Sigmoid colon (tissue), 7 donors: ENCODE measurements around the gene KCNH3. TPM values are rescaled to one million over a fixed set of nuclear protein-coding genes. Genes with fewer than 3 reads are reported as not detected.
"Not testable (repeated sequence)": the region's sequence is repeated elsewhere in the genome, so short reads cannot be mapped to it uniquely, and the experiment has no call there.

ENCODE experiments used
- DNase-seq: peaks from one replicate; pipeline ENCODE4 v3.0.0-alpha.2; 2019
- H3K27ac ChIP-seq, 4 donors: fragments of 200-600 bp; sonication (generic); one replicate each; pipeline ENCODE4 v1.5.1; 2016 to 2019; ENCODE audit warnings: mild to moderate bottlenecking in 1 of 4
- H3K27me3 ChIP-seq, 3 donors: fragments of 200-600 bp; sonication (generic); one replicate each; pipeline ENCODE4 v1.5.1; 2019; ENCODE audit warnings: mild to moderate bottlenecking in 1 of 3
- H3K36me3 ChIP-seq, 4 donors: fragments of 200-600 bp; sonication (generic); one replicate each; pipeline ENCODE4 v1.5.1; 2016 to 2019
- H3K4me1 ChIP-seq, 4 donors: fragments of 200-600 bp; sonication (generic); one replicate each; pipeline ENCODE4 v1.5.1; 2017 to 2019
- H3K4me3 ChIP-seq, 4 donors: fragments of 200-600 bp; sonication (generic); one replicate each; pipeline ENCODE4 v1.5.1; 2017 to 2019; ENCODE audit warnings: mild to moderate bottlenecking in 2 of 4, moderate library complexity in 1 of 4
- H3K9me3 ChIP-seq, 4 donors: fragments of 200-600 bp in 3 of 4; sonication (generic) in 3 of 4; one replicate each; pipeline versions ENCODE4 v1.5.1 to v1.6.1; 2013 to 2019
- POLR2A ChIP-seq, 2 donors: fragments of 450-650 bp; IDR thresholded peaks; one replicate each; pipeline ENCODE4 v1.6.1; 2016; ENCODE audit warnings: antibody characterized with exemption in 2 of 2, mild to moderate bottlenecking in 2 of 2, moderate library complexity in 2 of 2
- POLR2AphosphoS5 ChIP-seq, 4 donors: sonication (generic); formaldehyde crosslinking; IDR thresholded peaks; one replicate each; pipeline ENCODE4 v1.6.1; 2017; ENCODE audit warnings: antibody characterized with exemption in 4 of 4
- WGBS, 2 donors: extraction: QIAGEN DNeasy Blood & Tissue Kit; methylation state at CpG; one replicate each; pipeline ENCODE4 v1.1.7; 2013; 5-methylcytosine and 5-hydroxymethylcytosine counted together
- intact Hi-C: fragments of 100-400 bp; cut with DNase I; formaldehyde crosslinking; loops from one replicate; pipeline ENCODE4 v1.15.1; 2023
- polyA plus RNA-seq, 3 donors: library from polyadenylated mRNA; stranded (reverse); fragments of 200-250 nt; gene quantifications; one replicate each; pipeline ENCODE4 v1.2.3, GENCODE V29; 2013
- small RNA-seq, 3 donors: library from RNA; depleted of rRNA; stranded (forward); fragments of <200 nt; gene quantifications; one replicate each; pipeline ENCODE3, GENCODE V24; 2016
- total RNA-seq, 4 donors: library from RNA; depleted of rRNA; stranded (reverse); fragments of >200 nt; gene quantifications; one replicate each; pipeline ENCODE4 v1.1.0, GENCODE V29; 2016
- TF ChIP-seq, protein P1 (sequence below), 4 experiments: fragments of 450-650 bp in 3 of 4; fragments of 200-600 bp in 1 of 4; IDR thresholded peaks; one replicate each; pipeline ENCODE4 v1.5.1; 2016 to 2019; ENCODE audit warnings: antibody characterized with exemption in 4 of 4, mild to moderate bottlenecking in 3 of 4, moderate library complexity in 2 of 4
- donor health status: healthy with polysubstance abuse.
- donor health status: Bipolar disorder and iron deficiency.
- donor health status: healthy.

KCNH3 gene
- total and polyA plus RNA-seq, 7 donors = 0.14 to 0.83 (median 0.36) TPM; not detected in 4

DNA sequence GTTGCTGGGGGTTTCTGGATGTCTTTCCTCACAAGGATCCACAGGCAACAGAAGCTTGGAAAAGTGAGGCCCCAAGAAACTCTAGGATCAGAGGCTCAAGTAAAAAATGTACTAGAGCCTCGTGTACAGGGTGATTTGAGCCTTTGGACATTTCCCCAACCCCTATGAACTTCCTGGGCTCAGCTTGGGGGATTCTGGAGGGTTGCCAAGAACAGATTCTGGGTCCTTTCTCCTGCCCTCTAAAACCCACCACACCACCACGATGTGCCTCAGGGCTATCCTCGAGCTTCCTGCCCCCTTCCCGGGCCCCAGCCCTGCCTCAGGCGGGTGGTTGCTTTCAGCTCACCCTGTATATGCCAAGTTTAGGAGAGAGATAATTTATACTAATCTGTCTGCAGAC lies 66.0 kb downstream of the KCNH3 start:
- Histone ChIP-seq H3K4me3 (no peak overlapping the region), H3K36me3 (no peaks in the 10 kb centered on the region), H3K4me1 (no peaks in the 10 kb centered on the region), H3K27me3 (no peaks in the 10 kb centered on the region), H3K9me3 (no peaks in the 10 kb centered on the region), H3K27ac (no peak overlapping the region)
- DNase-seq = no peak
- TF ChIP-seq POLR2A (IDR thresholded peaks at IDR 0.05) = no peak
- TF ChIP-seq, protein P1, sequence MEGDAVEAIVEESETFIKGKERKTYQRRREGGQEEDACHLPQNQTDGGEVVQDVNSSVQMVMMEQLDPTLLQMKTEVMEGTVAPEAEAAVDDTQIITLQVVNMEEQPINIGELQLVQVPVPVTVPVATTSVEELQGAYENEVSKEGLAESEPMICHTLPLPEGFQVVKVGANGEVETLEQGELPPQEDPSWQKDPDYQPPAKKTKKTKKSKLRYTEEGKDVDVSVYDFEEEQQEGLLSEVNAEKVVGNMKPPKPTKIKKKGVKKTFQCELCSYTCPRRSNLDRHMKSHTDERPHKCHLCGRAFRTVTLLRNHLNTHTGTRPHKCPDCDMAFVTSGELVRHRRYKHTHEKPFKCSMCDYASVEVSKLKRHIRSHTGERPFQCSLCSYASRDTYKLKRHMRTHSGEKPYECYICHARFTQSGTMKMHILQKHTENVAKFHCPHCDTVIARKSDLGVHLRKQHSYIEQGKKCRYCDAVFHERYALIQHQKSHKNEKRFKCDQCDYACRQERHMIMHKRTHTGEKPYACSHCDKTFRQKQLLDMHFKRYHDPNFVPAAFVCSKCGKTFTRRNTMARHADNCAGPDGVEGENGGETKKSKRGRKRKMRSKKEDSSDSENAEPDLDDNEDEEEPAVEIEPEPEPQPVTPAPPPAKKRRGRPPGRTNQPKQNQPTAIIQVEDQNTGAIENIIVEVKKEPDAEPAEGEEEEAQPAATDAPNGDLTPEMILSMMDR (IDR thresholded peaks at IDR 0.05) = no peak
- TF ChIP-seq POLR2AphosphoS5 (IDR thresholded peaks at IDR 0.05) = no peak
- intact Hi-C loops = no loop called here
- 44 to 73% methylated on average over 5 of the region's 5 CpGs for whole genome bisulfite sequencing, 2 donors

DNA sequence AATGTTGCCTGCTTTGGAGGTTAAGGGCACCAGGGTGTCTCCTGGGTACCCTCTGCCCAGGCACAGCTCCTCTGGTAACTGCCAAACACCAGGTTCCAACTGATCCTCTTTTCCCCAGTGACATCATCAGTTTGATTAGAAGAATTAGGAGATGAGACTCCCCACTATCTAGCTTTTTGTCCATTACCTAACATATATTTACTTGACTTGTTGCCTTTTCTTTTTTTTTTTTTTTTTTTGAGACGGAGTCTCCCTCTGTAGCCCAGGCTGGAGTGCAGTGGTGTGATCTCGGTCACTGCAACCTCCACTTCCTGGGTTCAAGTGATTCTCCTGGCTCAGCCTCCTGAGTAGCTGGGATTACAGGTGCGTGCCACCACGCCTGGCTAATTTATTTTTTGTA lies 66.7 kb downstream of the KCNH3 start, which contains the start of gene FAM186B:
FAM186B (minus strand) TSS at position 101 of the 400 bp plus-strand sequence. CDS start 162 bp downstream, outside the sequence.
- H3K9me3 ChIP-seq, H3K4me3 ChIP-seq, intact Hi-C loops, H3K27me3 ChIP-seq, DNase-seq, H3K36me3 ChIP-seq, H3K4me1 ChIP-seq, H3K27ac ChIP-seq: not testable (repeated sequence)
- 94 to 98% methylated on average over 4 of the region's 4 CpGs for WGBS, 2 donors

Small RNA genes within 50 kb of the gene (small RNA-seq; reads per million reads assigned to genes)
- gene POLR2KP1 (0 reads per million in 3 donors), gene RNU6-834P (0 reads per million in 3 donors)

Other genes with a start within 250 kb of the KCNH3 start
- 10 to 100 TPM; 19.7 to 56.2 (median 38.6) TPM for gene PRPH, start 243.9 kb upstream of the KCNH3 start, total RNA-seq
- 10 to 100 TPM in 1 of 3 donors, 1 to 10 TPM in 1, under 1 TPM in 1; 0.46 to 31.8 (median 2.4) TPM for gene PRPH, start 243.9 kb upstream of the KCNH3 start, polyA plus RNA-seq
- under 1 TPM in 1 of 4 donors, not detected in 3; 0.36 TPM for gene TROAP, start 215.8 kb upstream of the KCNH3 start, total RNA-seq
- 10 to 100 TPM in 1 of 3 donors, 1 to 10 TPM in 2; 4.8 to 25.7 (median 5.1) TPM for gene TROAP, start 215.8 kb upstream of the KCNH3 start, polyA plus RNA-seq
- not detected for gene C1QL4, start 201.8 kb upstream of the KCNH3 start, total RNA-seq
- gene C1QL4, start 201.8 kb upstream of the KCNH3 start, polyA plus RNA-seq = under 1 TPM in 1 of 3 donors, not detected in 2; 0.03 TPM
- gene DNAJC22, start 192.1 kb upstream of the KCNH3 start, total RNA-seq = under 1 TPM in 3 of 4 donors, not detected in 1; under 0.01 to 0.28 (median 0.16) TPM
- gene DNAJC22, start 192.1 kb upstream of the KCNH3 start, polyA plus RNA-seq = 10 to 100 TPM in 1 of 3 donors, 1 to 10 TPM in 2; 4.6 to 12.8 (median 7.8) TPM
- 10 to 100 TPM; 10.3 to 32.1 (median 13.4) TPM for gene SPATS2, start 171.6 kb upstream of the KCNH3 start, total RNA-seq
- gene SPATS2, start 171.6 kb upstream of the KCNH3 start, polyA plus RNA-seq = 10 to 100 TPM in 2 of 3 donors, 1 to 10 TPM in 1; 6.9 to 13.8 (median 11.0) TPM
- gene MCRS1, start 29.1 kb downstream of the KCNH3 start, total RNA-seq = 10 to 100 TPM; 33.6 to 59.3 (median 48.0) TPM
- 10 to 100 TPM; 43.8 to 61.0 (median 46.0) TPM for gene MCRS1, start 29.1 kb downstream of the KCNH3 start, polyA plus RNA-seq
- gene FAM186B, start 66.6 kb downstream of the KCNH3 start, total RNA-seq = under 1 TPM in 2 of 4 donors, not detected in 2; 0.16 to 0.54 TPM
- under 1 TPM in 1 of 3 donors, not detected in 2; 0.22 TPM for gene FAM186B, start 66.6 kb downstream of the KCNH3 start, polyA plus RNA-seq
- gene PRPF40B, start 84.5 kb downstream of the KCNH3 start, total RNA-seq = 10 to 100 TPM; 13.3 to 27.5 (median 21.0) TPM
- gene PRPF40B, start 84.5 kb downstream of the KCNH3 start, polyA plus RNA-seq = 10 to 100 TPM in 1 of 3 donors, 1 to 10 TPM in 2; 1.4 to 11.3 (median 3.6) TPM
- gene FMNL3, start 168.4 kb downstream of the KCNH3 start, total RNA-seq = 10 to 100 TPM in 2 of 4 donors, 1 to 10 TPM in 2; 9.4 to 12.2 (median 11.0) TPM
- gene FMNL3, start 168.4 kb downstream of the KCNH3 start, polyA plus RNA-seq = 10 to 100 TPM in 1 of 3 donors, 1 to 10 TPM in 2; 1.8 to 10.8 (median 2.4) TPM
- gene TMBIM6, start 202.5 kb downstream of the KCNH3 start, total RNA-seq = 100 to 1,000 TPM; 191 to 248 (median 224) TPM
- gene TMBIM6, start 202.5 kb downstream of the KCNH3 start, polyA plus RNA-seq = 100 to 1,000 TPM in 2 of 3 donors, 10 to 100 TPM in 1; 93.7 to 384 (median 135) TPM